ENCODE measurements around the gene SLC4A4. TPM values are rescaled to one million over a fixed set of nuclear protein-coding genes. Genes with fewer than 3 reads are reported as not detected.

Gene SLC4A4
- total and polyA plus RNA-seq, 3 experiments from 2014 or later, result 1.2 to 9.1 (median 1.3) TPM

GRCh38 chr4:71559957-71560571 lies 221.2 kb downstream of the SLC4A4 start:
- H3K4me3 Mint-ChIP-seq, result no peak overlapping the region
- Histone ChIP-seq H3K9me3 (ENCODE audit: low read length) (no peaks in the 10 kb centered on the region), H3K27ac (ENCODE audit: low read depth, low read length) (no peak overlapping the region), H3K36me3 (ENCODE audit: insufficient read depth, low read length) (no peaks in the 10 kb centered on the region), H3K4me3 (ENCODE audit: low read length) (no peak overlapping the region), H3K4me1 (ENCODE audit: insufficient read depth, low read length) (no peaks in the 10 kb centered on the region), H3K27me3 (ENCODE audit: insufficient read depth, low read length, poor library complexity, severe bottlenecking) (no peaks in the 10 kb centered on the region)
- H3K36me3 Mint-ChIP-seq, result peaks cover 0 to 6% (median 0%) of the 10 kb centered on the region in 3 donors
- ChIA-PET CTCF (no interaction called here), POLR2A (no interaction called here)
- H3K27me3 Mint-ChIP-seq, result no peaks in the 10 kb centered on the region
- H3K27ac Mint-ChIP-seq, result no peak overlapping the region
- DNase-seq, result no peak
- peaks cover 0 to 2% (median 0%) of the 10 kb centered on the region in 5 donors for H3K9me3 Mint-ChIP-seq
- no peaks in the 10 kb centered on the region for H3K4me1 Mint-ChIP-seq

DNA sequence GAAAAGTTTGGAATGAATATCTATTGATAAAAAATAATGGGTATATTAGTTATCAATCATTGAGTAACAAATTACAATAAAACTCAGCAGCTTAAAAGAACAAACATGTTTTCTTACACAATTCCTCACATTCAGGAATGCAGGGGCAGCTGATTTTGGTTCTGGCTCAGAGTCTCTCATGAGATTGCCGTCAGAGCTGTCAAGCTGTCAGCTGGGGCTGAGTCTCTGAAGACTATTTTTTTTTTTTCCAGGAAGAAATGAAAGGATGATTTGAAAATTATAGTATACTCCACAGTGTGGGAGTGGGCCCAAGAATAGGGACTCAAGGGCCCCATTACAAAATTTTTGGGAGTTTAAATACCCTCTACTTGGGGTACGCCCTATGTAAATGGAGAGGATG lies 226.0 kb downstream of the SLC4A4 start:
- H3K27ac Mint-ChIP-seq, result no peak overlapping the region
- no peak overlapping the region for H3K4me3 Mint-ChIP-seq
- Histone ChIP-seq H3K36me3 (ENCODE audit: insufficient read depth, low read length) (no peaks in the 10 kb centered on the region), H3K4me1 (ENCODE audit: insufficient read depth, low read length) (no peaks in the 10 kb centered on the region), H3K9me3 (ENCODE audit: low read length) (no peaks in the 10 kb centered on the region), H3K27ac (ENCODE audit: low read depth, low read length) (no peak overlapping the region), H3K27me3 (ENCODE audit: insufficient read depth, low read length, poor library complexity, severe bottlenecking) (no peaks in the 10 kb centered on the region), H3K4me3 (ENCODE audit: low read length) (no peak overlapping the region)
- H3K36me3 Mint-ChIP-seq, result peaks cover 0 to 11% (median 5%) of the 10 kb centered on the region in 3 donors
- H3K9me3 Mint-ChIP-seq, result no peaks in the 10 kb centered on the region
- no peaks in the 10 kb centered on the region for H3K4me1 Mint-ChIP-seq
- no peak for DNase-seq
- POLR2A ChIA-PET, result no interaction called here
- CTCF ChIA-PET, result no interaction called here
- H3K27me3 Mint-ChIP-seq, result no peaks in the 10 kb centered on the region

DNA sequence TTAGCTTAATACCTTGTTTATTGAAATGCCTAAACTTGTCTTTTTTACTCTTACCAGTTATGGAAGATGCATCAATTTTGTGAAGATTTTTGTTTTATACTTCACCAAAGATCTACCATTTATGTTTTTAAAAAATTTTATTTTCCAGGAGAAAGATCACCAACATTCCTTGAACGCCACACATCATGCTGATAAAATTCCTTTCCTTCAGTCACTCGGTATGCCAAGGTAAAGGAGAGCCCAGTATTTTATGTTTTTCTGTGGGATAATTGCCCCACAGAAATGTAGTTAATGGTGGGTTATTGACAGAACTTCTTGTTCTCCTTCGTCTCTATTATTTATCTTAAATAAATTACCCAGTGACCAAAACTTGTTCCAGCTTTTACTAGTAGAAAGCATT lies 228.0 kb downstream of the SLC4A4 start:
- POLR2A ChIA-PET, result no interaction called here

GRCh38 chr4:71568131-71568530 lies 229.3 kb downstream of the SLC4A4 start:
- H3K36me3 ChIP-seq (ENCODE audit: insufficient read depth, low read length), result no peaks in the 10 kb centered on the region
- no peak for DNase-seq
- Mint-ChIP-seq H3K4me3 (no peak overlapping the region), H3K9me3 (peaks cover 0 to 2% (median 0%) of the 10 kb centered on the region in 5 donors), H3K4me1 (no peaks in the 10 kb centered on the region), H3K27me3 (no peaks in the 10 kb centered on the region), H3K36me3 (peaks cover 0 to 12% (median 11%) of the 10 kb centered on the region in 3 donors), H3K27ac (no peak overlapping the region)
- H3K4me1 ChIP-seq (ENCODE audit: insufficient read depth, low read length), result no peaks in the 10 kb centered on the region
- ChIA-PET POLR2A (no interaction called here), CTCF (no interaction called here)
- H3K4me3 ChIP-seq (ENCODE audit: low read length), result no peak overlapping the region
- no peaks in the 10 kb centered on the region for H3K27me3 ChIP-seq (ENCODE audit: insufficient read depth, low read length, poor library complexity, severe bottlenecking)
- no peaks in the 10 kb centered on the region for H3K9me3 ChIP-seq (ENCODE audit: low read length)
- H3K27ac ChIP-seq (ENCODE audit: low read depth, low read length), result no peak overlapping the region

More for the DNA sequence above, 228.0 kb downstream of the SLC4A4 start:
- Mint-ChIP-seq H3K36me3 (peaks cover 0 to 11% (median 5%) of the 10 kb centered on the region in 3 donors), H3K4me1 (no peaks in the 10 kb centered on the region), H3K4me3 (no peak overlapping the region), H3K27me3 (no peaks in the 10 kb centered on the region), H3K27ac (no peak overlapping the region), H3K9me3 (no peaks in the 10 kb centered on the region)
- no peak overlapping the region for H3K4me3 ChIP-seq (ENCODE audit: low read length)
- no peaks in the 10 kb centered on the region for H3K36me3 ChIP-seq (ENCODE audit: insufficient read depth, low read length)
- H3K27ac ChIP-seq (ENCODE audit: low read depth, low read length), result no peak overlapping the region
- CTCF ChIA-PET, result no interaction called here
- H3K4me1 ChIP-seq (ENCODE audit: insufficient read depth, low read length), result no peaks in the 10 kb centered on the region
- no peaks in the 10 kb centered on the region for H3K9me3 ChIP-seq (ENCODE audit: low read length)
- DNase-seq, result no peak
- H3K27me3 ChIP-seq (ENCODE audit: insufficient read depth, low read length, poor library complexity, severe bottlenecking), result no peaks in the 10 kb centered on the region

- Mint-ChIP-seq H3K4me3 (no peak overlapping the region), H3K36me3 (peaks cover 0 to 22% (median 4%) of the 10 kb centered on the region in 3 donors), H3K27me3 (no peaks in the 10 kb centered on the region), H3K4me1 (no peaks in the 10 kb centered on the region), H3K27ac (no peak overlapping the region), H3K9me3 (peaks cover 0 to 12% (median 5%) of the 10 kb centered on the region in 5 donors)
- no peaks in the 10 kb centered on the region for H3K36me3 ChIP-seq (ENCODE audit: insufficient read depth, low read length)
- H3K4me3 ChIP-seq (ENCODE audit: low read length), result no peak overlapping the region
- no peak overlapping the region for H3K27ac ChIP-seq (ENCODE audit: low read depth, low read length)
- H3K4me1 ChIP-seq (ENCODE audit: insufficient read depth, low read length), result no peaks in the 10 kb centered on the region
- DNase-seq, result no peak
- H3K27me3 ChIP-seq (ENCODE audit: insufficient read depth, low read length, poor library complexity, severe bottlenecking), result no peaks in the 10 kb centered on the region
- H3K9me3 ChIP-seq (ENCODE audit: low read length), result no peaks in the 10 kb centered on the region
- ChIA-PET POLR2A (no interaction called here), CTCF (no interaction called here)
These were observed 231.7 kb downstream of the SLC4A4 start for GRCh38 chr4:71570492-71570891.

- H3K4me3 Mint-ChIP-seq, result no peak overlapping the region
- H3K27me3 Mint-ChIP-seq, result no peaks in the 10 kb centered on the region
- H3K36me3 Mint-ChIP-seq, result peaks cover 0 to 29% (median 4%) of the 10 kb centered on the region in 3 donors
- Histone ChIP-seq H3K4me3 (ENCODE audit: low read length) (no peak overlapping the region), H3K36me3 (ENCODE audit: insufficient read depth, low read length) (no peaks in the 10 kb centered on the region), H3K4me1 (ENCODE audit: insufficient read depth, low read length) (no peaks in the 10 kb centered on the region), H3K27me3 (ENCODE audit: insufficient read depth, low read length, poor library complexity, severe bottlenecking) (no peaks in the 10 kb centered on the region), H3K9me3 (ENCODE audit: low read length) (no peaks in the 10 kb centered on the region), H3K27ac (ENCODE audit: low read depth, low read length) (no peak overlapping the region)
- ChIA-PET POLR2A (no interaction called here), CTCF (no interaction called here)
- peaks cover 0 to 15% (median 5%) of the 10 kb centered on the region in 5 donors for H3K9me3 Mint-ChIP-seq
- no peaks in the 10 kb centered on the region for H3K4me1 Mint-ChIP-seq
- no peak overlapping the region for H3K27ac Mint-ChIP-seq
- DNase-seq, result no peak
These were observed 232.5 kb downstream of the SLC4A4 start for GRCh38 chr4:71571346-71571745.

- Mint-ChIP-seq H3K4me1 (no peaks in the 10 kb centered on the region), H3K27ac (no peak overlapping the region), H3K27me3 (no peaks in the 10 kb centered on the region), H3K36me3 (peaks cover 0 to 5% (median 0%) of the 10 kb centered on the region in 3 donors), H3K4me3 (no peak overlapping the region), H3K9me3 (peaks cover 0 to 9% (median 4%) of the 10 kb centered on the region in 5 donors)
- no peak overlapping the region for H3K27ac ChIP-seq (ENCODE audit: low read depth, low read length)
- no peaks in the 10 kb centered on the region for H3K36me3 ChIP-seq (ENCODE audit: insufficient read depth, low read length)
- no peaks in the 10 kb centered on the region for H3K9me3 ChIP-seq (ENCODE audit: low read length)
- CTCF ChIA-PET, result no interaction called here
- no peak overlapping the region for H3K4me3 ChIP-seq (ENCODE audit: low read length)
- no peak for DNase-seq
- POLR2A ChIA-PET, result no interaction called here
- no peaks in the 10 kb centered on the region for H3K27me3 ChIP-seq (ENCODE audit: insufficient read depth, low read length, poor library complexity, severe bottlenecking)
- H3K4me1 ChIP-seq (ENCODE audit: insufficient read depth, low read length), result no peaks in the 10 kb centered on the region
These were observed 245.2 kb downstream of the SLC4A4 start for GRCh38 chr4:71583971-71584370.

GRCh38 chr4:71584585-71584984 lies 245.8 kb downstream of the SLC4A4 start:
- H3K27me3 Mint-ChIP-seq, result no peaks in the 10 kb centered on the region
- Histone ChIP-seq H3K4me3 (ENCODE audit: low read length) (no peak overlapping the region), H3K27ac (ENCODE audit: low read depth, low read length) (no peak overlapping the region), H3K4me1 (ENCODE audit: insufficient read depth, low read length) (no peaks in the 10 kb centered on the region), H3K36me3 (ENCODE audit: insufficient read depth, low read length) (no peaks in the 10 kb centered on the region), H3K27me3 (ENCODE audit: insufficient read depth, low read length, poor library complexity, severe bottlenecking) (no peaks in the 10 kb centered on the region), H3K9me3 (ENCODE audit: low read length) (no peaks in the 10 kb centered on the region)
- DNase-seq, result no peak
- H3K4me3 Mint-ChIP-seq, result no peak overlapping the region
- H3K36me3 Mint-ChIP-seq, result peaks cover 0 to 7% (median 0%) of the 10 kb centered on the region in 3 donors
- peaks cover 0 to 9% (median 5%) of the 10 kb centered on the region in 5 donors for H3K9me3 Mint-ChIP-seq
- no peak overlapping the region for H3K27ac Mint-ChIP-seq
- ChIA-PET CTCF (no interaction called here), POLR2A (no interaction called here)
- H3K4me1 Mint-ChIP-seq, result no peaks in the 10 kb centered on the region
